Fibroblast of pulmonary artery (primary cell): ENCODE results near the gene PAX3.

ENCODE experiments used
- DNase-seq: peaks from one replicate; pipeline ENCODE4 v3.0.0-alpha.2; 2010; ENCODE audit warnings: low read depth
- H3K4me3 ChIP-seq: replicated peaks from 2 replicates; pipeline ENCODE4 v1.5.1; 2011; ENCODE audit warnings: low read depth, mild to moderate bottlenecking, control low read depth, low read length, moderate library complexity
- TF ChIP-seq, protein P1 (sequence below): IDR thresholded peaks from 2 replicates; pipeline ENCODE4 v1.5.1; 2011; ENCODE audit warnings: mild to moderate bottlenecking, control low read depth, low read length, inconsistent platforms; ENCODE audit errors: missing control alignments

Gene PAX3

DNA sequence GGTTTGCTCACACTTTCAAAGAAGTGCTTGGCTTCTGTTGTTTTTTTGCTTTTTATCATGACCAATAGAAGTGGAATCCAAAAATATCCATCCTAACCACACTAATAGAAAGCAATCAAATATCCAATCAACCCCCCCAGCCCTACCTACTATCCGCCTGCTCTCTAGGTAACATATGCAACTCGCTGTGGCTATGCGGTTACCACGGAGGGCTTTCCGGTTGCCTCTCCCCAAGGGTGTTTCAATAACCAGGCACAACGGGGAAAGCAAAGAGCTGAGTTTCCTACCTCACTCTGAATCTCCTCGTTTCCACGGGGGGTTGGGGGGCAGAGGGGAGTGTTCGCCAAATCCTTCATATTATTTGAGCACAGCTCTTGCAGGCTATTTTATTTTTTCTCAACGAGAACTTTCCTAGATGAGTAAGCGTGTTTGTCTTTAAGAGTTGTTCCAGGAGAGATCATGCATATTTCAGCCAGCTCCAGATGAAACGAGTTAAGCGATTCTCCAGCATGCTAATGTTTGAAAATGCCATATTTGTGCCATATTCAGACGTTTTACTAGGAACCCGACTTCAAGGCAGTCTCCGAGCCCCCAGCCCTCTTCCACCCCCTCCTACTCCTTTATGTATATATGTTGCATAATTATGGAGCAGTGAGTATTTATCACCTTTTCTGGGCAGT lies 30.3 kb downstream of the PAX3 start:
- DNase-seq: no peak
- TF ChIP-seq, protein P1, sequence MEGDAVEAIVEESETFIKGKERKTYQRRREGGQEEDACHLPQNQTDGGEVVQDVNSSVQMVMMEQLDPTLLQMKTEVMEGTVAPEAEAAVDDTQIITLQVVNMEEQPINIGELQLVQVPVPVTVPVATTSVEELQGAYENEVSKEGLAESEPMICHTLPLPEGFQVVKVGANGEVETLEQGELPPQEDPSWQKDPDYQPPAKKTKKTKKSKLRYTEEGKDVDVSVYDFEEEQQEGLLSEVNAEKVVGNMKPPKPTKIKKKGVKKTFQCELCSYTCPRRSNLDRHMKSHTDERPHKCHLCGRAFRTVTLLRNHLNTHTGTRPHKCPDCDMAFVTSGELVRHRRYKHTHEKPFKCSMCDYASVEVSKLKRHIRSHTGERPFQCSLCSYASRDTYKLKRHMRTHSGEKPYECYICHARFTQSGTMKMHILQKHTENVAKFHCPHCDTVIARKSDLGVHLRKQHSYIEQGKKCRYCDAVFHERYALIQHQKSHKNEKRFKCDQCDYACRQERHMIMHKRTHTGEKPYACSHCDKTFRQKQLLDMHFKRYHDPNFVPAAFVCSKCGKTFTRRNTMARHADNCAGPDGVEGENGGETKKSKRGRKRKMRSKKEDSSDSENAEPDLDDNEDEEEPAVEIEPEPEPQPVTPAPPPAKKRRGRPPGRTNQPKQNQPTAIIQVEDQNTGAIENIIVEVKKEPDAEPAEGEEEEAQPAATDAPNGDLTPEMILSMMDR: no peak
- no peak overlapping the region for H3K4me3 ChIP-seq

DNA sequence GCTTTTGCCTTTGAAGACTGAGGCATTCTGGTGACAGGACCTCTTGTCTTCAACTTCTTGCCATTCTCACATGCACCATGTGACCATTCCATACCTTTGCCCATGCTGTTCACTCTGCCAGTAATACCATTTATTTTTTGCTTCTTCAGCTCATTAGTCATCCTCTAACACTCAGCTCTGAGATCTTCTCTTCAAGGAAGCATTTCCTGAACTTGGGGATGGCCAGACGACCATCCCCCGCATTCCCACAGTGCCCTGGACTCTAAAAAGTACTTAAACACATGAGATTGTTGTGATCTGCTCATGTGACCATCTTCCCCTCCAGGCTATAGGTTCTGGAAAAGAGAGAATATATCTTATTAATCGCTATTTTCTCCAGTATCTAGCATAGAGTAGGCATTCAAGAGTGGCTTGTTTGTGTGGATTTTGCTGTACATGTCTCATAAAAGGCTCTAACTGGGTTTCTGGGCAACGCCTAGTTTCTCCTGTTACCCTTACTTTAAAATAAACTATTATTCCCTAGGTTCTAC lies 33.9 kb downstream of the PAX3 start:
- no peak for DNase-seq
- TF ChIP-seq, protein P1: no peak

DNA sequence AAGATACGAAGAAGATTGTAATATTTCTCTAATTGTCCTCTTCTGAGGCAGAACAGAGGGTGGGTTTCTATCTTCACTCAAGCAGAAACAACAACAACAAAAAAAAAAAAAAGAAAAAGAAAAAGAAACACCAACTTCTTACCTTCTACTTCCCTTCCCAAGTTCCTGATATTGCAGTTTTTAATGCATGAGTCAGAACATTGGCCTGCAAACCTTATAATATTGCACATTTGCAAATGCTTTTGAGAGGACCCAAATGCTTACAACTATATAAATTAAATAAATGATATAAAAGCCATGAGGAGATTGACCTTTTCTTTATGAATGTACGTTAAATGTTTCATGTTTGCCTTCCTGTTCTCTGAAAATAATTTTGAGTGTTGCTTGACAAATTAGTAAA lies 37.3 kb downstream of the PAX3 start:
- H3K4me3 ChIP-seq: no peak overlapping the region
- TF ChIP-seq, protein P1: no peak
- DNase-seq: no peak

More for the DNA sequence above, 33.9 kb downstream of the PAX3 start:
- H3K4me3 ChIP-seq: no peak overlapping the region

DNA sequence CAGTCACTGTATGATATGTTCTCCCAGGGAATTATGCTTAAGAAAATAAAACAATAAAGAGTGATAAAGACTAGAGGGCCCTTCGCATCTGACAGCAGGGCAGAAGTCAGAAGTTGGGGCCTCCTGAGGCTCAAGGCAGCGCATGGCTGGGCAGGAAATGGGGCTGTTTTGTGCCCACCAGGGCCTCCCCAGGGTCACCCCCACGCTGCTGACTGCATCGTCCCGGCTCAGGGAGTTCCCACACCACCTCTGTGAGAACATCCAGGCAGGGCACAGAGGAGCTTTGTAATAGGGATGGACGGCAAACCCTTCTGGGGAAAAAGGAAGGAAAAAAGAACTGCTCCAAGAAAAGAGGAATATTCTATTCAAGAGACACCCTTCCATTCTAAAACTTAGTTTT lies 41.2 kb downstream of the PAX3 start:
- DNase-seq: no peak
- H3K4me3 ChIP-seq: no peak overlapping the region
- TF ChIP-seq, protein P1: no peak

DNA sequence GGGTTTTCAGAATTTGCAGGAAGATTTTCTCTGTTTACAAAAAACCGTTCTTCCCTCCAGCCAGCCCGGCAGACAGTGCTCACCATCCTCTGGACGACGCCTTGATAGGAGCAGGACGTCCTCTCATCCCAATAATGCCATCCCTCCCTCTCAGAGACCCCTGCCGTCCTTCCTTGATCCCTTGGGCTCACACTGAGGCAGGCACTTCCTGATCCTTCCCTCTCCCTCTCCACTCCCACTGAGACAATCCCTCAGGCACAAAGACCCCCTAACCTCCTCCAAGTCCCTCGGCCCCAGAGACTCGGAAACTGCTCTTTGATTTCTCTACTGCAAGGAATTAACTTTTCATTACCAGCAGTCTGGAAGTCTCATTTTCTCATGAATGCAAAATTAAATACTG lies 42.5 kb downstream of the PAX3 start:
- no peak for DNase-seq
- TF ChIP-seq, protein P1: no peak
- no peak overlapping the region for H3K4me3 ChIP-seq

DNA sequence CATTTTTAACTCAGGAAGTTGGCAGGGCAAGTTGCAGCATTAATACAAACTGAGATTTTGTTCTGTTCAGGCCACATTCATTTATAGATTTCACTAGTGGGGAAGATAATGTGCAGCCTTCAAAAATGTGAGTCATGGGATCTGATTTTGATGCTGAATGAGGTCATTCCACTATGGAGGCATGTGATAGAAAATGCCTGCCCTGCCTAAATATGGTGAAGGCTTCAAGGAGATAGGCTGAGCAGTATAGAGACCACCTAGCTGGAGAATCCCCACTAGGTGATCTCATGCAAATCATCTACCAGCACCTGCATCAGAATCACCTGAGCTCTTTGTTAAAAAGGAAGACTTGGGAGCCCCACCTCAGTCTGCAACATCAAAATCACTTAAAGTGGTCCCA lies 43.7 kb downstream of the PAX3 start:
- no peak for DNase-seq
- TF ChIP-seq, protein P1: no peak
- H3K4me3 ChIP-seq: no peak overlapping the region

DNA sequence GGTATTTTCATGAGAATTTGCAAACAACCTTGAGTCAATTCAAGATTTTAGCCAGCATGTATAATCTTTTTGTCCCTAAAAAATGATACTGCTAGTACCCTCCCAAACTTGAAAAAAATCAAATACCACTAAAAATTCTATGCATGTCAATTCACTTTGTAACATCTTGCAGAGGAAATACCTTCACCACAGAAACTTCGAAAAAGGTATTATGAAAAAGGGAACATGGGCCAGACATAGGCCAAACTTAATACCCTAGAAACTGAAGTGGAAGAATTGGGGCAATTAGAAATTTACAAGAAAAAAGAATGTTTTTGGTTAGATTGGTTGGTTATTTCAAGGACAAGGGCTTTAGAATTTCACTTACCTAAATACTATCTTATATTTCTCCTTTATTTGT lies 48.5 kb downstream of the PAX3 start:
- DNase-seq: no peak
- H3K4me3 ChIP-seq: no peak overlapping the region
- TF ChIP-seq, protein P1: no peak
